Lower lobe of right lung (tissue), 2 donors: Measurements from ENCODE around the gene AOAH. TPM values are rescaled to one million over a fixed set of nuclear protein-coding genes. Genes with fewer than 3 reads are reported as not detected.

ENCODE experiments used
- ATAC-seq, 2 donors: fragments of 200-7000 bp; cut with Tn5 transposase; one replicate each; pipeline ENCODE4 v1.9.1; 2020 to 2022; ENCODE audit warnings: mild to moderate bottlenecking in 2 of 2, moderate library complexity in 2 of 2
- DNase-seq: peaks from one replicate; pipeline ENCODE4 v3.0.0-alpha.2; 2020
- H3K27ac ChIP-seq: fragments of 200-600 bp; one replicate; pipeline ENCODE4 v1.8.0; 2022
- H3K27me3 ChIP-seq: fragments of 200-600 bp; one replicate; pipeline ENCODE4 v1.8.0; 2022; ENCODE audit warnings: low read depth
- H3K36me3 ChIP-seq: fragments of 200-600 bp; one replicate; pipeline ENCODE4 v1.8.0; 2022; ENCODE audit warnings: mild to moderate bottlenecking
- H3K4me1 ChIP-seq: fragments of 200-600 bp; one replicate; pipeline ENCODE4 v1.8.0; 2022
- H3K4me3 ChIP-seq: fragments of 200-600 bp; one replicate; pipeline ENCODE4 v1.8.0; 2022; ENCODE audit warnings: mild to moderate bottlenecking
- H3K9me3 ChIP-seq: fragments of 200-600 bp; one replicate; pipeline ENCODE4 v1.8.0; 2022
- intact Hi-C: fragments of 100-400 bp; cut with DNase I; formaldehyde crosslinking; loops from one replicate; pipeline ENCODE4 v1.11.0; 2022
- total RNA-seq: library from RNA; stranded (reverse); fragmentation: NEBNext Ultra II Directional; extraction: Animal tissue kit (Norgen Biotek cat#: 25700); gene quantifications from one replicate; pipeline ENCODE4 v1.2.1, GENCODE V29; 2021
- TF ChIP-seq, protein P1 (sequence below): fragments of 200-600 bp; IDR thresholded peaks from one replicate; pipeline ENCODE4 v1.8.0; 2022; ENCODE audit warnings: antibody characterized with exemption, mild to moderate bottlenecking
- donor health status: DM: no; HTN: yes; CAD: no; lungs with severe emphysema.

The AOAH gene
- total RNA-seq, 1 donor from 2014 or later: 29.2 TPM

DNA sequence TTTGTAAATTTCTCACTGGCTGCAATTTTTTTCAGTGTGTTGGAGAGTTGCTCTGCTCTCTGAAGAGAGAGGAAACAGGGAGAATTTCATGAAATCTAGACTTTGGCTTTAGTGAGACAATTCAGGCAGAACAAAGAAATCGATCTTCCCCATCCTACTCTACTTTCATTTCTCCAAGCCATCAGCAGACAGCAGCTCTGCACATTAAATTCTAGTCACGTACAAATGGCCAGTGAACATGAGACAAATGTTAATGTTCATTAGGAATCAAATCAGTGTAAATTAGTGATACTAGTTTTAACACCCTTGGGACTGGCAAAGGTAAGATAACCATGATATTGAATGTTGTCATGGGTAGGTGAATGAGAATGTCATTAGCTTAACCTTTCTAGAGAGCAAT lies 193.8 kb downstream of the AOAH start:
- TF ChIP-seq, protein P1, sequence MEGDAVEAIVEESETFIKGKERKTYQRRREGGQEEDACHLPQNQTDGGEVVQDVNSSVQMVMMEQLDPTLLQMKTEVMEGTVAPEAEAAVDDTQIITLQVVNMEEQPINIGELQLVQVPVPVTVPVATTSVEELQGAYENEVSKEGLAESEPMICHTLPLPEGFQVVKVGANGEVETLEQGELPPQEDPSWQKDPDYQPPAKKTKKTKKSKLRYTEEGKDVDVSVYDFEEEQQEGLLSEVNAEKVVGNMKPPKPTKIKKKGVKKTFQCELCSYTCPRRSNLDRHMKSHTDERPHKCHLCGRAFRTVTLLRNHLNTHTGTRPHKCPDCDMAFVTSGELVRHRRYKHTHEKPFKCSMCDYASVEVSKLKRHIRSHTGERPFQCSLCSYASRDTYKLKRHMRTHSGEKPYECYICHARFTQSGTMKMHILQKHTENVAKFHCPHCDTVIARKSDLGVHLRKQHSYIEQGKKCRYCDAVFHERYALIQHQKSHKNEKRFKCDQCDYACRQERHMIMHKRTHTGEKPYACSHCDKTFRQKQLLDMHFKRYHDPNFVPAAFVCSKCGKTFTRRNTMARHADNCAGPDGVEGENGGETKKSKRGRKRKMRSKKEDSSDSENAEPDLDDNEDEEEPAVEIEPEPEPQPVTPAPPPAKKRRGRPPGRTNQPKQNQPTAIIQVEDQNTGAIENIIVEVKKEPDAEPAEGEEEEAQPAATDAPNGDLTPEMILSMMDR: no peak
- no peaks in the 10 kb centered on the region for H3K27me3 ChIP-seq
- H3K27ac ChIP-seq: no peak overlapping the region
- no peak overlapping the region for H3K4me3 ChIP-seq
- no peaks in the 10 kb centered on the region for H3K36me3 ChIP-seq
- no peak for DNase-seq
- no peaks in the 10 kb centered on the region for H3K9me3 ChIP-seq
- no peaks in the 10 kb centered on the region for H3K4me1 ChIP-seq
- intact Hi-C loops: no loop called here
- no peak for ATAC-seq

DNA sequence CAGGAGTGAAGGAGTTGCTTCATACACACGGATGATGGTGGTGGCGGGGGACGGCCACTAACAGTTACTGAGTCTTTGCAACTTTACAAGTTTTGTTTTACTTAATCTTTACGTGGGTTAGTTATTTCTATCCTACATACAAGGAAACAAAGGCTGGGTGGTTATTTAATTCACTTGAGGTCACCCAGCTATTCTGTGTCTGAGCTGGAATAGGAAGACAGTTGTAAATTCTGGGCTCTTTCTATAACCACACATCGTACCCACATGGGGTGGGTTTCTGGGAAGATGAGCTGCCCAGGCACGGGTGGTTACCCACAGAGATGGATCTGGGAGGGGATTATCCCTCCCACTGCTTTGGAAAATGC lies 196.8 kb downstream of the AOAH start:
- no peak for DNase-seq
- intact Hi-C loops: no loop called here
- Histone ChIP-seq H3K4me1 (no peaks in the 10 kb centered on the region), H3K36me3 (no peaks in the 10 kb centered on the region), H3K9me3 (no peaks in the 10 kb centered on the region), H3K27ac (no peak overlapping the region), H3K4me3 (no peak overlapping the region), H3K27me3 (no peaks in the 10 kb centered on the region)
- ATAC-seq: no peak
- TF ChIP-seq, protein P1: no peak

DNA sequence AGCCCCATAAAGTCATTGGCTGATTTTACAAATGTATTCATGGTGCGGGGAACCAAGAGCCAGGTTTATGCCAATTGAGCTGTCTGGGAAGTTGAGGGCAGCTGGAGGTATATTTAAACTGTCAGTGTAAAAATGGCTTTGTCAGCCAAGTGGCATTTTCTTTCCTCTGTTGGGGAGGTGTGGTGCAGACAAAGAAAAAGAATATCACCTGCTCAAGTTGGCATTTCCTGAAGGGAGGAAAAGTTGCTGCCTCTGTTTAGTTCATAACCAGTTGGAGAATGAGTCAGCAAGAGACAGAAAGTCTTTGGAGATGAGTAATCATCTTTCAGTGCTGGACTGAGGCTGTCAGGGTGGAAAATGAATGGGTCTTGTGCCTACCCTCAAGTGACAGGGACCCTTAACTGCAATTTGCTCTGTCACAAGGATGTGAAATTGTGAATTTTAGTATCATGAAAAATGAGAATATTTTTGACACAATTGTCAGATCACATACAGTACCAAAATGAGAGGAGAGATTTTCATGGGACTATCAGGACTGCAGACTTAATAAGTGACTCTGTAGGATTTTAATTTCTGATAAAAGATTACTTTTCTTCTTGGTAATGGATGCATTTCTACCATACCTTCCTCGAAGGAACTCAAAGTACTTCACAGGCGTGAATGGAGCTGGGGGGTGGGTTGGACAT lies 197.3 kb downstream of the AOAH start:
- no peak for ATAC-seq
- H3K27me3 ChIP-seq: no peaks in the 10 kb centered on the region
- DNase-seq: no peak
- H3K4me3 ChIP-seq: no peak overlapping the region
- no peaks in the 10 kb centered on the region for H3K9me3 ChIP-seq
- no peak overlapping the region for H3K27ac ChIP-seq
- TF ChIP-seq, protein P1: no peak
- intact Hi-C loops: no loop called here
- H3K4me1 ChIP-seq: no peaks in the 10 kb centered on the region
- H3K36me3 ChIP-seq: no peaks in the 10 kb centered on the region

DNA sequence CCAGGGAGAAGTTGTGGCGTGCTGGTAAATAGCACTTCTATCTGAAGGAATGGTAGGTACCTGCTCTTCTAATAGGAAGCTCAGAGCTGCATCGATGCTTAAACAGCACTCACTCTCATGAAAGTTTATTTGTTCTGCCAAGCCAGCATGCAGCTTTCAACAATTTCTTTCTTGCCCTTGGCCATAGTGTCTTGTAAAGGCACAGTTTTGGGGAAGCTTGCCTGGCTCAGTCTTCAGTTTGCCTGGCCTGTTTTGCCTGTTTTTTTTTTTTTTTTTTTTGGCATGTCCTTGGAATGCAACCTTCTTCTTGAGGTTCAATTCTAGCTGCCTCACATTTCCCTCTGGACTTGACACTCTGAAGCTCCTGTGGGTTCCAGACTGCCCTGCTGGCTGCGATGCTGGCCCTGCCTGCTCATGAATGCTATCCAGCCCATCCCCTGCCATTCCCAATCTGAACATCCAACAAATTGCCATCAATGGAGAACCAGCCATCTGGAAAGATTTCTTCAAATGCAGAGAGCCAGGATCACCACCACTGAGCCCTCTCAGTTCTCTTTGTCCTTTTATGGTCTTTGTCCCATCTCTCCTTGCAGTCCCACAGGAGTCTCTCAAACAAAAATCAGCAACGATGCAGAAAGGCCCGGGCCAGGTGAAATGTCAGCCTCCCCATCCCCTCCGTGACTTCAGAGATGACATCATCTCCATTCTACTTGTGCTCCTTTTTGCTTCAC lies 200.8 kb downstream of the AOAH start:
- H3K9me3 ChIP-seq: no peaks in the 10 kb centered on the region
- TF ChIP-seq, protein P1: no peak
- DNase-seq (no peak), ATAC-seq (no peak)
- no peaks in the 10 kb centered on the region for H3K36me3 ChIP-seq
- no peaks in the 10 kb centered on the region for H3K4me1 ChIP-seq
- intact Hi-C loops: no loop called here
- no peak overlapping the region for H3K27ac ChIP-seq
- no peak overlapping the region for H3K4me3 ChIP-seq
- no peaks in the 10 kb centered on the region for H3K27me3 ChIP-seq

DNA sequence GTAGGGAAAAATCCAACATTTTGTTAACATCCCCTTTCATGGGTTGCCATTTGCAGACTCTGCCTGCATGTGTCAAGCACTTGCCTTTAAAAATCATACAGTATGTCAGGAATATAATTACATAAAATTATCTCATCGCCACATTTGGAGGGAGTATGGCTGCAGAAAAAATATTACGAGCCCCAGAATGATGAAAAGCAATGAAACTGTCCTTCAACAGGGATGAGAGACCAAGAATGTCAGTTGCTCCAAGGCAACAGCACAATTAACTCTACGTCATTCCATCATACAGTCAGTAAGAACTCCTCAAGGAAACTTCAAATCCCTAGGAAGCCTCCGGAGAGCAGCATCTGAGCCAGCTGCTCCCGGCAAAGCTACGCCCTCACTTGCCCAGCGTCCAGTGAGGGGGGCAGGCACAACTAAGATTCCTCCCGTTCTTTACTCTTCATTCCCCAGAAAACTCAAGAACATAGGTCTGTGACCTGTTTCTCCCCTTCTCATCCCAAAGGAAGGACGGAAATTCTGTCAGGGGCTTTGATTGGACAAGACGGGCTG lies 201.8 kb downstream of the AOAH start:
- no peak for ATAC-seq
- intact Hi-C loops: no loop called here

More for the DNA sequence above, 201.8 kb downstream of the AOAH start:
- DNase-seq: no peak
- Histone ChIP-seq H3K4me1 (no peaks in the 10 kb centered on the region), H3K9me3 (no peaks in the 10 kb centered on the region), H3K27me3 (no peaks in the 10 kb centered on the region), H3K36me3 (no peaks in the 10 kb centered on the region), H3K4me3 (no peak overlapping the region), H3K27ac (no peak overlapping the region)
- TF ChIP-seq, protein P1: no peak
